OCI-M2 (cell line): ENCODE data around the gene BEST4.
"Not testable (repeated sequence)": the region's sequence is repeated elsewhere in the genome, so short reads cannot be mapped to it uniquely, and the experiment has no call there.

Experiments used
- DNase-seq: peaks from one replicate; lab custom pipeline; 2025; ENCODE audit not compliant: unreplicated experiment; lab: John Stamatoyannopoulos, UW

BEST4 gene

GRCh38 chr1:44788120-44788860 lies at the start of gene BEST4:
TSS of gene BEST4 (minus strand) at chr1:44788170. CDS start at chr1:44787705, 465 bp downstream.
- DNase-seq: no peak

- peak; percentile 31 for DNase-seq
Observed at GRCh38 chr1:44835738-44836675, 48.0 kb upstream of the BEST4 start.

- no peak for DNase-seq
Observed at GRCh38 chr1:44834328-44834727, 46.4 kb upstream of the BEST4 start.

- DNase-seq: no peak
Observed at GRCh38 chr1:44832056-44832705, 44.2 kb upstream of the BEST4 start.

- DNase-seq: no peak
Observed at GRCh38 chr1:44831516-44831915, 43.5 kb upstream of the BEST4 start.

- no peak for DNase-seq
Observed at GRCh38 chr1:44830900-44831304, 42.9 kb upstream of the BEST4 start.

GRCh38 chr1:44829506-44830384 lies 41.8 kb upstream of the BEST4 start:
- DNase-seq: no peak

- DNase-seq: no peak
Observed at GRCh38 chr1:44828841-44829440, 41.0 kb upstream of the BEST4 start.

- no peak for DNase-seq
Observed at GRCh38 chr1:44828003-44828651, 40.2 kb upstream of the BEST4 start.

- no peak for DNase-seq
Observed at GRCh38 chr1:44827197-44828002, 39.4 kb upstream of the BEST4 start.

- no peak for DNase-seq
Observed at GRCh38 chr1:44826375-44827196, 38.6 kb upstream of the BEST4 start.

GRCh38 chr1:44824392-44824791 lies 36.4 kb upstream of the BEST4 start:
- DNase-seq: not testable (repeated sequence)

- no peak for DNase-seq
Observed at GRCh38 chr1:44822981-44823451, 35.0 kb upstream of the BEST4 start.

GRCh38 chr1:44822131-44822701 lies 34.2 kb upstream of the BEST4 start:
- DNase-seq: no peak

- no peak for DNase-seq
Observed at GRCh38 chr1:44821240-44821715, 33.3 kb upstream of the BEST4 start.

- DNase-seq: no peak
Observed at GRCh38 chr1:44820328-44821239, 32.6 kb upstream of the BEST4 start.
